Astrocyte (in vitro differentiated cells and primary cell): ENCODE results near the gene CREB3L4. TPM values are rescaled to one million over a fixed set of nuclear protein-coding genes. Genes with fewer than 3 reads are reported as not detected.

Experiments
- DNase-seq: peaks from one replicate; pipeline ENCODE4 v3.0.0-alpha.2; 2010; ENCODE audit warnings: low read depth
- FAIRE-seq: peaks from 2 replicates; lab custom pipeline; 2011; peaks lifted over from hg19 to GRCh38; lab: Jason Lieb, UNC
- H2AFZ ChIP-seq: 2 replicates; pipeline ENCODE4 v1.6.0; 2012; ENCODE audit warnings: low read depth, low read length, inconsistent platforms
- H3K27ac ChIP-seq: 2 replicates; pipeline ENCODE4 v1.5.1; 2011; ENCODE audit warnings: low read depth, low read length, inconsistent platforms
- H3K27me3 ChIP-seq: 2 replicates; pipeline ENCODE4 v1.6.0; 2011; ENCODE audit warnings: low read length, inconsistent platforms; ENCODE audit not compliant: insufficient read depth
- H3K36me3 ChIP-seq: 2 replicates; pipeline ENCODE4 v1.5.1; 2011; ENCODE audit warnings: low read length, inconsistent platforms; ENCODE audit not compliant: insufficient read depth
- H3K4me1 ChIP-seq: 2 replicates; pipeline ENCODE4 v1.5.1; 2011; ENCODE audit warnings: low read length, inconsistent platforms; ENCODE audit not compliant: insufficient read depth
- H3K4me2 ChIP-seq: 2 replicates; pipeline ENCODE4 v1.6.0; 2012; ENCODE audit warnings: low read length, inconsistent platforms
- H3K4me3 ChIP-seq: 2 replicates; pipeline ENCODE4 v1.5.1; 2011; ENCODE audit warnings: low read depth, mild to moderate bottlenecking, low read length, inconsistent platforms; ENCODE audit not compliant: insufficient read depth
- H3K79me2 ChIP-seq: 2 replicates; pipeline ENCODE4 v1.6.0; 2012; ENCODE audit warnings: mild to moderate bottlenecking, low read length, inconsistent platforms; ENCODE audit not compliant: insufficient read depth
- H3K9ac ChIP-seq: 2 replicates; pipeline ENCODE4 v1.6.0; 2012; ENCODE audit warnings: mild to moderate bottlenecking, low read length, inconsistent platforms
- H3K9me3 ChIP-seq: 2 replicates; pipeline ENCODE4 v1.5.1; 2012; ENCODE audit warnings: low read depth, mild to moderate bottlenecking, low read length, inconsistent platforms; ENCODE audit not compliant: insufficient read depth
- H4K20me1 ChIP-seq: 2 replicates; pipeline ENCODE4 v1.6.0; 2012; ENCODE audit warnings: low read length, inconsistent platforms; ENCODE audit not compliant: insufficient read depth
- H3K27ac Mint-ChIP-seq: one replicate; pipeline ENCODE4 v1.8.0; 2021; ENCODE audit warnings: mild to moderate bottlenecking, mixed read lengths; ENCODE audit not compliant: unreplicated experiment
- H3K27me3 Mint-ChIP-seq: one replicate; pipeline ENCODE4 v1.8.0; 2021; ENCODE audit warnings: low read depth, mixed read lengths; ENCODE audit not compliant: unreplicated experiment
- H3K36me3 Mint-ChIP-seq: one replicate; pipeline ENCODE4 v1.8.0; 2021; ENCODE audit warnings: low read depth, mixed read lengths; ENCODE audit not compliant: unreplicated experiment
- H3K4me1 Mint-ChIP-seq: one replicate; pipeline ENCODE4 v1.8.0; 2021; ENCODE audit warnings: low read depth, mixed read lengths; ENCODE audit not compliant: unreplicated experiment
- H3K4me3 Mint-ChIP-seq: one replicate; pipeline ENCODE4 v1.8.0; 2021; ENCODE audit warnings: mild to moderate bottlenecking, moderate library complexity, mixed read lengths; ENCODE audit not compliant: unreplicated experiment
- H3K9me3 Mint-ChIP-seq: one replicate; pipeline ENCODE4 v1.8.0; 2021; ENCODE audit warnings: mild to moderate bottlenecking, mixed read lengths; ENCODE audit not compliant: unreplicated experiment
- CTCF ChIP-seq: IDR thresholded peaks from 2 replicates; pipeline ENCODE4 v1.5.1; 2011; ENCODE audit warnings: low read depth, mild to moderate bottlenecking, inconsistent platforms, low read length, moderate library complexity; ENCODE audit not compliant: insufficient read depth
- EZH2 ChIP-seq: IDR thresholded peaks from 2 replicates; pipeline ENCODE4 v1.6.1; 2012; ENCODE audit warnings: mild to moderate bottlenecking, low read length, inconsistent platforms; ENCODE audit not compliant: insufficient read depth
- total RNA-seq: library from RNA; stranded (reverse); gene quantifications from 2 replicates; pipeline ENCODE4 v1.2.1, GENCODE V29; 2021

The CREB3L4 gene
- total RNA-seq, 1 donor from 2014 or later, result 5.3 TPM

GRCh38 chr1:153990468-153991150, 22.9 kb downstream of the CREB3L4 start, which contains the start of gene RPS27:
Gene RPS27 (plus strand): TSS chr1:153990762. CDS start chr1:153990797, 35 bp downstream.
- peak within 1 kb of the TSS; percentile 66 for H2AFZ ChIP-seq
- no peaks in the 10 kb centered on the region for H3K27me3 ChIP-seq
- peaks cover 26% of the 10 kb centered on the region for H3K79me2 ChIP-seq
- peaks cover 2% of the 10 kb centered on the region for H3K9me3 Mint-ChIP-seq
- FAIRE-seq (no peak), DNase-seq (peak; percentile 96)
- no peaks in the 10 kb centered on the region for H3K27me3 Mint-ChIP-seq
- peak within 1 kb of the TSS; percentile 92 for H3K4me2 ChIP-seq
- peaks cover 22% of the 10 kb centered on the region for H3K36me3 ChIP-seq
- H3K9ac ChIP-seq, result peak within 1 kb of the TSS; percentile 95
- H3K4me3 ChIP-seq, result peak within 1 kb of the TSS; percentile 88
- H3K9me3 ChIP-seq, result no peaks in the 10 kb centered on the region
- H3K4me3 Mint-ChIP-seq, result peak within 1 kb of the TSS; percentile 96
- H3K4me1 Mint-ChIP-seq, result peaks cover 16% of the 10 kb centered on the region
- peaks cover 20% of the 10 kb centered on the region for H3K4me1 ChIP-seq
- H3K36me3 Mint-ChIP-seq, result peaks cover 15% of the 10 kb centered on the region
- peaks cover 23% of the 10 kb centered on the region for H4K20me1 ChIP-seq
- peak within 1 kb of the TSS; percentile 96 for H3K27ac Mint-ChIP-seq
- TF ChIP-seq EZH2 (no peak), CTCF (no peak)
- peak within 1 kb of the TSS; percentile 92 for H3K27ac ChIP-seq

- Mint-ChIP-seq H3K9me3 (peaks cover 2% of the 10 kb centered on the region), H3K27me3 (no peaks in the 10 kb centered on the region), H3K4me3 (peak overlapping the region; percentile 96), H3K4me1 (peaks cover 16% of the 10 kb centered on the region), H3K27ac (peak overlapping the region; percentile 96), H3K36me3 (peaks cover 15% of the 10 kb centered on the region)
- FAIRE-seq (no peak), DNase-seq (no peak)
- H3K27ac ChIP-seq, result peak overlapping the region; percentile 92
- H2AFZ ChIP-seq, result no peak overlapping the region
- H3K27me3 ChIP-seq, result no peaks in the 10 kb centered on the region
- peaks cover 22% of the 10 kb centered on the region for H3K36me3 ChIP-seq
- H3K4me1 ChIP-seq, result peaks cover 20% of the 10 kb centered on the region
- peaks cover 22% of the 10 kb centered on the region for H3K79me2 ChIP-seq
- H3K9ac ChIP-seq, result peak overlapping the region; percentile 95
- H3K9me3 ChIP-seq, result no peaks in the 10 kb centered on the region
- H3K4me3 ChIP-seq, result peak overlapping the region; percentile 88
- H3K4me2 ChIP-seq, result peak overlapping the region; percentile 92
- H4K20me1 ChIP-seq, result peaks cover 25% of the 10 kb centered on the region
- TF ChIP-seq EZH2, result no peak
- TF ChIP-seq CTCF, result no peak
These were observed 23.5 kb downstream of the CREB3L4 start for GRCh38 chr1:153991151-153991630.

- TF ChIP-seq EZH2 (no peak), CTCF (no peak)
- no peaks in the 10 kb centered on the region for H3K27me3 ChIP-seq
- DNase-seq (no peak), FAIRE-seq (no peak)
- peaks cover 22% of the 10 kb centered on the region for H3K36me3 ChIP-seq
- Mint-ChIP-seq H3K27me3 (no peaks in the 10 kb centered on the region), H3K9me3 (peaks cover 2% of the 10 kb centered on the region), H3K36me3 (peaks cover 15% of the 10 kb centered on the region), H3K4me3 (peak overlapping the region; percentile 96), H3K4me1 (peaks cover 15% of the 10 kb centered on the region), H3K27ac (peak overlapping the region; percentile 73)
- peak overlapping the region; percentile 88 for H3K4me3 ChIP-seq
- peaks cover 22% of the 10 kb centered on the region for H3K79me2 ChIP-seq
- peaks cover 17% of the 10 kb centered on the region for H3K4me1 ChIP-seq
- no peaks in the 10 kb centered on the region for H3K9me3 ChIP-seq
- H3K27ac ChIP-seq, result no peak overlapping the region
- peak overlapping the region; percentile 92 for H3K4me2 ChIP-seq
- peak overlapping the region; percentile 95 for H3K9ac ChIP-seq
- H4K20me1 ChIP-seq, result peaks cover 25% of the 10 kb centered on the region
- H2AFZ ChIP-seq, result no peak overlapping the region
These were observed 24.1 kb downstream of the CREB3L4 start for GRCh38 chr1:153991806-153992205.
